ENCODE results near the gene RASIP1.

RASIP1 gene

GRCh38 chr19:48749571-48750198 is 9.3 kb upstream of the RASIP1 start:
- TF ChIP-seq CTCF (IDR thresholded peaks at IDR 0.05; ENCODE audit: low read depth, low read length): no peak
- DNase-seq: no peak
- Histone ChIP-seq H3K4me3 (ENCODE audit: low read depth, low read length) (no peak overlapping the region), H3K27me3 (peaks cover 11% of the 10 kb centered on the region), H3K36me3 (no peaks in the 10 kb centered on the region), H3K4me1 (peaks cover 10% of the 10 kb centered on the region; the same call in 1 of the 2 replicates), H3K9me3 (no peaks in the 10 kb centered on the region)

GRCh38 chr19:48746738-48747575 is 6.5 kb upstream of the RASIP1 start, which contains the start of gene IZUMO1:
Gene IZUMO1 (minus strand): TSS chr19:48746909. CDS start chr19:48745859, 1,050 bp downstream.
- no peak for TF ChIP-seq CTCF (IDR thresholded peaks at IDR 0.05; ENCODE audit: low read depth, low read length)
- Histone ChIP-seq H3K27me3 (no peaks in the 10 kb centered on the region), H3K4me1 (peaks cover 10% of the 10 kb centered on the region; the same call in 1 of the 2 replicates), H3K4me3 (ENCODE audit: low read depth, low read length) (peak within 1 kb of the TSS; percentile 62), H3K36me3 (no peaks in the 10 kb centered on the region), H3K9me3 (no peaks in the 10 kb centered on the region)
- peak; percentile 91 for DNase-seq

GRCh38 chr19:48746110-48746509 is 5.7 kb upstream of the RASIP1 start:
- no peaks in the 10 kb centered on the region for H3K27me3 ChIP-seq
- H3K9me3 ChIP-seq: no peaks in the 10 kb centered on the region
- no peak for TF ChIP-seq CTCF (IDR thresholded peaks at IDR 0.05; ENCODE audit: low read depth, low read length)
- peaks cover 16% of the 10 kb centered on the region; the same call in 1 of the 2 replicates for H3K4me1 ChIP-seq
- no peak overlapping the region for H3K4me3 ChIP-seq (ENCODE audit: low read depth, low read length)
- H3K36me3 ChIP-seq: no peaks in the 10 kb centered on the region
- no peak for DNase-seq

- TF ChIP-seq CTCF (IDR thresholded peaks at IDR 0.05; ENCODE audit: low read depth, low read length): no peak
- Histone ChIP-seq H3K9me3 (no peaks in the 10 kb centered on the region), H3K36me3 (no peaks in the 10 kb centered on the region), H3K4me1 (peaks cover 16% of the 10 kb centered on the region; the same call in 1 of the 2 replicates), H3K4me3 (ENCODE audit: low read depth, low read length) (no peak overlapping the region), H3K27me3 (no peaks in the 10 kb centered on the region)
- peak; percentile 77 for DNase-seq
Measured at GRCh38 chr19:48745208-48745995, 5.0 kb upstream of the RASIP1 start.

GRCh38 chr19:48742096-48742495 is 1.7 kb upstream of the RASIP1 start:
- Histone ChIP-seq H3K36me3 (no peaks in the 10 kb centered on the region), H3K27me3 (peaks cover 5% of the 10 kb centered on the region), H3K9me3 (no peaks in the 10 kb centered on the region), H3K4me3 (ENCODE audit: low read depth, low read length) (no peak overlapping the region), H3K4me1 (peaks cover 7% of the 10 kb centered on the region; the same call in 1 of the 2 replicates)
- TF ChIP-seq CTCF (IDR thresholded peaks at IDR 0.05; ENCODE audit: low read depth, low read length): no peak
- no peak for DNase-seq
